GM21737 (cell line): Measurements from ENCODE around the gene BEND7.
"Not testable (repeated sequence)": the region's sequence is repeated elsewhere in the genome, so short reads cannot be mapped to it uniquely, and the experiment has no call there.

Experiments used
- ATAC-seq: cut with Tn5 transposase; IDR thresholded peaks from one replicate; pipeline ENCODE4 v1.9.1; 2021; ENCODE audit warnings: mild to moderate bottlenecking, moderate library complexity; ENCODE audit not compliant: unreplicated experiment

The BEND7 gene, protein sequence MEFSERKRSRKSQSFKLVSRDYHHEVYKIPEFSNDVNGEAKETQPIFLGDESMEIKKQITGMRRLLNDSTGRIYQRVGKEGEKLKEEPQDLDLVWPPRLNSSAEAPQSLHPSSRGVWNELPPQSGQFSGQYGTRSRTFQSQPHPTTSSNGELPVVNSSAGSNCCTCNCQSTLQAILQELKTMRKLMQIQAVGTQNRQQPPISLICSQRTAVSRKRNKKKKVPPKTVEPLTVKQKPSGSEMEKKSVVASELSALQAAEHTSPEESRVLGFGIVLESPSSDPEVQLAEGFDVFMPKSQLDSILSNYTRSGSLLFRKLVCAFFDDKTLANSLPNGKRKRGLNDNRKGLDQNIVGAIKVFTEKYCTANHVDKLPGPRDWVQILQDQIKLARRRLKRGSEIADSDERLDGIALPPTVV

DNA sequence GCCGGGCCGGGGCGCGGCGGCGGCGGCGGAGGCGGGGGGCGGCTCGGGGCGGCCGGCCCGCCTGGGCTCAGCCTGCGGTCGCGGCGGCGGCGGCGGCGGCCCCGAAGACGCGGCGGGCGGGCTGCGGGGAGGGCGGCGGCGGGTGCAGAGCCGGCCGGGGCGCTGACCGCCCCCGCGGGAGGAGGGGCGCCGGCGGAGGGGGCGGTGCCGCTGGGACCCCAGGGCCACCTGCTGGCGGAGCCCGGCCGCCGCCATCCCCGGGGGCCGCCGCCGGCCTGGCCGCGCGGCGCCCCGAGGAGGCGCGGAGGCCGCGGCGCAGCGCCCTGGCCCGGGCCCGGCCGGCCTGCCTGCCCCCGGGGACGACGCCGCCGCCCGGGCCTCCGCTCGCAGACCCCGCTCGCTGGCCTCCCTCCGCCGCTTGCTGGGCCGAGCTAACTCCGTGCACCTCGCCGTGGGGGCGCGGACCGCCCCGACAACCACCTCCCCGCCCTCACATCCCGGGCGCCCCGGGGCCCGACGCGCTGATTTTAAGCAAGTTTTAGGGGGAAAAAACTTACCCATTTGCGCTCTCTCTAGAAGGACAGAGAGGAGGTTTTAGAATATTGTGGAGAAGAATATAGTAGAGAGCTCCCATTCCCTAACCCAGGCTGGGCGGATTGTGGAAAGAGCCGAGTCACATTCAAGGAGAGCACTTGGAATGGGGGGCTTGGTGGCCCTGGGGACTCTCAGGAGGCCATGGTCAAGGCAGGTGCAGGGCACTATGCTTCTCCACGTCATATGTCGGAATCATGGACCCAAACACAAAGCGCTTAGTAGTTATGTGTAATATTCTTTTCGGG lies at the start of gene BEND7:
Gene BEND7 (minus strand): TSS at position 140 of the 839 bp plus-strand sequence. CDS start 481 bp downstream, outside the sequence.
- ATAC-seq = no peak

- no peak for ATAC-seq
Measured at GRCh38 chr10:13573960-13574359, 45.1 kb upstream of the BEND7 start.

DNA sequence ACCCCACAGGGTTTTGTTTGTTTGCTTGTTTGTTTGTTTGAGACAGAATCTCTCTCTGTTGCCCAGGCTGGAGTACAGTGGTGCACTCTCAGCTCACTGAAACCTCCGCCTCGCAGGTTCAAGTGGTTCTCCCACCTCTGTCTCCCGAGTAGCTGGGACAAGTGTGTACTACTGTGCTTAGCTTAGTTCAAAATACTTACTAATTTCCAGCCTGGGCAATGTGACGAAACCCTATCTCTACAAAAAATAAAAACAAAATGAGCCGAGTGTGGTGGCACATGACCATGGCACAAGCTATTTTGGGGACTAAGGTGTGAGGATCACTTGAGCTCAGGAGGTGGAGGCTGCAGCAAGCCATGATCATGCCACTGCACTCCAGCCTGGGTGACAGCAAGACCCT lies 42.7 kb upstream of the BEND7 start:
- no peak for ATAC-seq

DNA sequence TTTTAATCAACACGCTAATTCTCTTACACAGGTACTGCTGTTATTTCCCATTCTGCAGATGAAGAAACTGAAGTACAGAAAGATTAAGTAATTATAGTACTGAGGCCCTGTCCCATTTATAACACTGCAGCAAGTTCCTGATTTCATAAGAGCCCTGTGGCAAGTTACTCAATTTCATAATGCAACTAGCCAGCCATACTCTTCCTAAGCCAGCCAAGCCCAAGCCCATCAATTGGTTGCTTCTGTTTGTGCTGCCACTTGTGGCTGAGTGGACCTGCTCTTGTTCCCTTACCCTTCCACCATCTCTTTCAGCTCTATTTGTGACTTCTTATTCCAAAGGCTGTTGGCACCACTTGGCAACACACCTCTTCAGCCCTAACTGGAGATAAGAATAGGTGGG lies 38.2 kb upstream of the BEND7 start:
- ATAC-seq = no peak

- ATAC-seq = no peak
Measured at GRCh38 chr10:13564576-13564975, 35.8 kb upstream of the BEND7 start.

GRCh38 chr10:13563481-13564445 lies 34.9 kb upstream of the BEND7 start:
- no peak for ATAC-seq

GRCh38 chr10:13560597-13560996 lies 31.8 kb upstream of the BEND7 start:
- ATAC-seq = no peak

- no peak for ATAC-seq
Measured at GRCh38 chr10:13559124-13559700, 30.4 kb upstream of the BEND7 start.

GRCh38 chr10:13555884-13556510 lies 27.2 kb upstream of the BEND7 start:
- ATAC-seq = no peak

DNA sequence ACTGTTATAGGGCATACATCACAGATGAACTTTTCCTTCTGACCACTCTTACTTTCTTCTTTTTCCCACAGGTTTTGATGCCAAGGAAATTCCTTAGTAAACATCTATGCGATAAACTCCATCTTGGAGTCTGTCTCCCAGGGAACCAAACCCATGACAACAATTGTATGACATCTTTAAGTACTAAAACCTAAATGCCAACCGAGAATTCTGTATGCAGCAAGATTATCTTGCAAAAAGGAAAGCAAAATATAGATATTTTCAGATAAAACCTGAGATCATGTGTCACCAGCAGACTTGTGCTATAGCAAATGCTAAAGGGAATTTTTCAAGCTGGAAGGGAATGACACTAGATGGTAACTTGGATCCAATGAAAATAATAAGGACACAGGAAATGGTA lies 22.0 kb upstream of the BEND7 start:
- ATAC-seq = no peak

GRCh38 chr10:13542533-13542932 lies 13.7 kb upstream of the BEND7 start:
- no peak for ATAC-seq

DNA sequence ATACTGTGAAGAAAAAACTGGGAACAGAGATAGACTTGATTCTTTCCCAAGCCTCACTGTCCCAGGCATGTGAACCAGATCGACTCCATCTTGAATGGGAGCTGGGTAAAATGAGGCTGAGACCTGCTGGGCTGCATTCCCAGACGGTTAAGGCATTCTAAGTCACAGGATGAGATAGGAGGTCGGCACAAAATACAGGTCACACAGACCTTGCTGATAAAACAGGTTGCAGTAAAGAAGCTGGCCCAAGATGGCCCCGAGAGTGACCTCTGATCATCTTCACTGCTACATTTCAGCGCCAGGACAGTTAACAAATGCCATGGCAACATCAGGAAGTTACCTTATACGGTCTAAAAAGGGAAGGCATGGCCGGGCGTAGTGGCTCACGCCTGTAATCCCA lies 9.2 kb upstream of the BEND7 start:
- ATAC-seq = not testable (repeated sequence)

DNA sequence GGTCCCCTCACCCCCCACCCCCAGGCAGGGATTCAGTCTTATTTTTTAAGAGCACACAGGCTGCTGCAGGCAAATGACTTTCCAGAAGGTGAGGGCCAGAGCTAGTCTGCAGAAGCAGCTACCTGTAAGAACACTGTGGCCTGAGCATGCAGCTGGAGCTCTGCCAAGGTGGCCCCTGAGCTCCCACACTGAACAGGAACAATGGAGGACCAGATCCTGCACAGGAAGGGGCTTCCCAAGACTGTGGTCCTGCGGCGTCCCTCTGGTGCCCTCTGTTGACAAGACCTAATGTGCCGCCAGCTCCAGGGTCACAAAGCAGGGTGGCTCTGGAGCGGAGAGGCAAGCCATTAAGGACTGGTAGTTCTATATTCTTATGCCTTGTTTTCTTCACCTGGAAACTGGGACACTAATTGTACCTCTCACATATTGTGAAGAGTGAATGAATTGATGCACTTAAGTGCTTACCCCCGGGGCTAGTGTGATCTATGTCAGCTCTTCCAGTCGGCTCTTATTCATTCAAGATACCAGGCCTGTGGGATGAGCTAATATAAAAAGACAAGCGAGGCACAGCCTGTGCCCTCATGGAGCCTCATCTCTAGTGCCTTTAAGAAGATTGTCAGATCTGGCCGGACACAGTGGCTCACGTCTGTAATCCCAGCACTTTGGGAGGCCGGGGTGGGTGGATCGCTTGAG lies 8.0 kb upstream of the BEND7 start:
- ATAC-seq = no peak

DNA sequence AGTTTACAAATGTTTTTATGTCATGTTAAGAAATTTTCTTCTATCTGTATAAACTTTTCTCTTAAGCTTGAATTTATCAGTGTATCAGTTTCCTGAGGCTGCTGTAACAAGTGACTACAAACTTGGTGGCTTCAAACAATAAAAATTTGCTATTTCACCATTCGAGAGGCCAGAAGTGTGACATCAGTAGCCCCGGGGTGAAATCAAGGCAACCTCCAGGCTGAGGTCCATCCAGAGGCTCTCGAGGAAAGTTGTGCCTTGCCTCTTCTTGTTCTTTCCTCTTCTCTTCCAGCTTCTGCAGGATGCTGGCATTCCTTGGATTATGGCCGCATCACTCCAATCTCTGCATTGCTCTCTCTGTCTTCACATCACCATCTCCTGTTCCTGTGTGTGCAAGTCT lies 6.5 kb upstream of the BEND7 start:
- ATAC-seq = no peak

DNA sequence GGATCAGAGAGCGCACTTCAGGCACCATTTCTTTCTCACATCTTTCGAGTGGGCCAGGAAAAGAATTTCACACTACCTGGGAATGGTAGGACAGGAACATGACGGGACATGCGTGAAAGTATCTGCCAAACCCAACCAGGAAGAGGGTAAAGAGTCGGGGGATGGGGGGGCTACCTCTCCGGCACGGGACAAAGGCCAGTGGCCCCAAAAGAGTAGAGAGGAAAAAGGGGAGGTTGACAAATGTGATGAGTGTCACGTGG lies 830 bp upstream of the BEND7 start:
- no peak for ATAC-seq

- no peak for ATAC-seq
Measured at GRCh38 chr10:13528123-13528874, 515 bp downstream of the BEND7 start.

DNA sequence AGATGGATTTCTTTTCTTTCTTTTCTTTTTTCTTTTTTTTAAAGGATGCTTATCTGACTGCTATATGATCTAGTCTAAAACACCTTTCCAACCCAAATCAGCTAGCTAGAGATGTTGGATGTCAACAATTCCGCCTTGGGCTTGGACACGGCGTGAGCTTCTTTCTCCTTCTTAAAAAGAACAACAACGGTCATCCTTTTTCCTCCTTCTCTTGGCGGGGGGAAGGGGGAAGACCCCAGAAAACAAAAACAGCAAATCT lies 1.0 kb downstream of the BEND7 start:
- no peak for ATAC-seq

DNA sequence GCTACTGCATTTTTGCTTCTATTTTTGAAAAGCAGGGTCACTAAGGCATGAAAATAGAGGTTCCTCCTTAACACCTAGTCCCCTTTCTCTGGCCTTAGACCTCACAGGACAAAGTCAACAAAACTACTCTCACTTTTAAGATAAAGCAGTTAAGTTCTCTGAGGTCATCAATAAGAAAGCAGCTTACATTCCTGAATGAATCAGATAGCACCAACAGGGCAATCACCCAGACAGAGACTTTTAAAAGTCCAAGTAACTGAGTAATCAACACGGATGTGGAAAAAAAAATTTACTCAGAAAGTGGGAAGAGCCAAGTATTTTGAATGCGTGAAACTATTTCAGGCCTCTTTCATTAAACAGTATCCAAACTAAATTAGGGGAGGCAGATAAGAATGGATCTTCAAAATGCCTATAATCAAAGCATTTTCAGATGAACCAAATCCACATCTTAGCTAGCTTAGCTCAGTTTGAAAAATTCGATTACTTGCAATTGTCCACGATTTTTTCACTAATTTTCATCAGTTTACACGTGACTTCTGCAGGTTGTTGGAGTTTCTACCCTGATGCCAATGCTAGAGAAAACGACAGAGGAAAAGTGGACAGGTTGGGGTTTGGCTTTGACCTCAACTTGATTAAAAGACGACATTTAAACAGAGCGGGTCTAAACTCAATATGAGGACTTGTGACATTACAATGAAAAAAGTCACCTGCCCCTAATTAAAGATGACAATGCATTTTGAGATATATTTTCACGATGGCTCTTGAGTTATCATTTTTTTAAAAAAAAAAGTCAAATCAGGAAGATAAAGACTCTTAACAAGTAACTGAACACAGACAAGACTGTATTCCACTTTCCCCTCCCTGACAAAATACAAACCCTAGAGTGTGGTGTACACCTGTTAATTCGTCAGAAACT lies 1.6 kb downstream of the BEND7 start:
- ATAC-seq = no peak
